HG03469 (cell line): ENCODE results near the gene FGF23.

Source experiments
- ATAC-seq: cut with Tn5 transposase; IDR thresholded peaks from one replicate; pipeline ENCODE4 v1.9.1; 2021; ENCODE audit warnings: mild to moderate bottlenecking, moderate library complexity, moderate number of reproducible peaks; ENCODE audit not compliant: unreplicated experiment

Gene FGF23

GRCh38 chr12:4386801-4387200 is 7.3 kb upstream of the FGF23 start:
- ATAC-seq = no peak

GRCh38 chr12:4383304-4383865 is 3.9 kb upstream of the FGF23 start:
- ATAC-seq = no peak

- ATAC-seq = no peak
Observed at GRCh38 chr12:4380332-4380731, 820 bp upstream of the FGF23 start.

GRCh38 chr12:4378772-4379171 is 740 bp downstream of the FGF23 start:
- ATAC-seq = no peak

DNA sequence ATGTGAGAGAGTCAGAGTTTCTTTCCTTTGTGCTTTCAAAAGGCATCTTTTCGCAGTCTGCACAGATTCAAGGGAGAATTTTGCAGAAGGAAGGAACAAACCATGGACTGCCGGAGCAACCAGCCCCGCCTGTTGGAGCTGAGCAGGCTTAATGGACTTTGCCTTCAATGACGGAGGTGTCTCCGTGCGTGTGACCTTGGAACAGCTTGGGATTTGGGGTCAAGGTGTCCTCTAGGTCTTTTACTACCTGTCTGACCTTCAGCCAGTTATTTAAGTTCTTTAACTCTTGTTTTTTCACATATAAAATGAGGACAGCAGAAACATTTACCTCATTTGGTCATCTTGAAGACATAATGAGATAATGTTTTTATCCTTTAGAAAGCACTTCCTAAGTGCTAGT is 4.1 kb downstream of the FGF23 start:
- ATAC-seq = no peak

DNA sequence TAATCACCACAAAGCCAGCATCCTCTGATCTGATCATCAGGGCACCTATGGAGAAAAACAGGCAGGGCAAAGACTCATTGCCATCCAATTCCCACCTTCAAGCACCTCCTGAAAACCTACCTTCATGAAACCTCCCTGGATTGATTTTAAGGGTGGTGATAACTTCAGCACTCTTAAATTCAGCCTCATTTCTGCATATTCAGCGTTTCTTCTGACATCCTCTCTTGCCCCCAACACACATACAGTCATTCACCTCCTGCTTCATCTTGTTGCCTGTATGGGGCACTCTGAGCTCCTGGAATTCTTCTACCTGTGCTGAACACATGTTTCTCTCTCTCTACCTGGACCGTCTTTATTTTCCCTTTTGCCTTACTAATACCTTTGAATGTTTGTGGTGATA is 6.9 kb downstream of the FGF23 start:
- ATAC-seq = no peak

- ATAC-seq = no peak
Observed at GRCh38 chr12:4370265-4370664, 9.2 kb downstream of the FGF23 start.

- no peak for ATAC-seq
Observed at GRCh38 chr12:4369548-4369947, 10.0 kb downstream of the FGF23 start.

- ATAC-seq = no peak
Observed at GRCh38 chr12:4366090-4366489, 13.4 kb downstream of the FGF23 start.

GRCh38 chr12:4356041-4356327 is 23.5 kb downstream of the FGF23 start:
- ATAC-seq = no peak

DNA sequence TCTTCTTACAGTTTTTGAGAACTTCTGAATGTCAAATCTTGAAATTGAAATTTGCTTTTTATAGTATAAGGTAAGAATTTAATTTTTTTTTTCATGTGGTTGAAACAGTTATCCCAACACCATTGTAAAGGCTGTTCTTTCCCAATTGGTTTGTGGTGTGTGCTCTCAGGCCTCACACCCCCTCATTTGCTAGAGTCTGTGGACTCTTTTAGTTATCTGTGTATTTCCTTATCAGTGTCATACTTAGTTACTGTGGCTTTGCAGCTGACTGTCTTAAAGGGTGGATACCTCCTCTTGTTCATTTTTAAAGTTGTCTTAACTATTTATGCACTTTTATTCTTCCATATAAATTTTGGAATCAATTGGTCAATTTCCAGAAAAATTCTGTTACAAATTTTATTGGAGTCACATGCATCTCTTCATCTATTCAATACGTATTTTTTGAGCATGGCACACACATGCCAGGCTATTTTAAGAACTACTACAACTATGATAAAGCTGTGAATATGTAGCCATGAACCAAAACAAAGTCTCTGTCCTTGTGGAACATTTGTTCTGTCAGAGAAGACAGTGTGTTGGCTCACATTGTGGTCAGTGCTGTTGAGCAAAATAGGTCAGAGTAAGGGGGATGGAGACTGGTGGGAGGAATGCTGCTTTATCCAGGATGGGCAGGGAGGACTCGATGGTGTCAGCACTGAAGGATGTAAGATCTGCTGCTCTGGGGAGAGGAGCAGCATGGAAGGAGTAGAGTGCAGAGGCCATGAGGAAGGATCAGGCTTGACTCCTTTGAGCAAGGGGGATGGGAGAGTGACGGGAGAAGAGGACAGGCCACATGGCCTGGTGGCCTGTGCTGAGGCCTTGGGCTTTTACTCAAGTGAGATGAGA is 24.1 kb downstream of the FGF23 start:
- ATAC-seq = no peak

GRCh38 chr12:4353785-4354208 is 25.7 kb downstream of the FGF23 start:
- ATAC-seq = no peak

DNA sequence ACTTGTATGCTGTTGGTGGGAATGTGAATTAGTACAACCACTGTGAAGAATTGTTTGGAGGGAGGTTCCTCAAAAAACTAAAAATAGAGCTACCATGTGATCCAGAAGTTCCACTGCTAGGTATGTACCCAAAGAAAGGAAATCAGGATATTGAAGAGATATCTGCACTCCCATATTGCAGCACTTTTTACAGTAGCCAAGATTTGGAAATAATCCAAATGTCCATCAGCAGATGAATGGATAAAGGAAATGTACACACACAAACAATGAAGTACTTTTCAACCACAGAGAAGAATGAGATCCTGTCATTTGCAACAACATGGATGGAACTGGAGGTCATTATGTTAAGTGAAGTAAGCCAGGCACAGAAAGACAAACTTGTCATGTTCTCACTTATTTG is 32.6 kb downstream of the FGF23 start:
- ATAC-seq = no peak

- no peak for ATAC-seq
Observed at GRCh38 chr12:4331842-4332241, 47.7 kb downstream of the FGF23 start.

GRCh38 chr12:4331221-4331620 is 48.3 kb downstream of the FGF23 start:
- no peak for ATAC-seq

DNA sequence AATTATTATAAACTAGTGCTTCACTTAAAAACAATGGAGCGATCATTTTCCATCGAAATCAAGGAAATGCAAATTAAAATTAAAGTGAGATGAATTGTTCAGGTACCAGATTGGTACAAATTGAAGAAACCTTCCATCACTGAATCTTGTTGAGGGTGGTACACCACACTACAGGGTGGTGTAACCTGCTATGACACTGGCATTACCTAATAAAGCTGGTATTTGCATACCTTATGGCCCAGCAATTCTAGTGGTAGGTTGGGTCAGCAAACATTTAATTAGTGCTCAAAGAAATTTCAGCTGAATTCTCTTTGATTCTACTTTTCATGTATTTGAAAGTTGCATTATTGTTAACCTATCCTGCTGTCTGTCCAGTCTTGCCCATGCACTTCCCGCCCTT is 49.3 kb downstream of the FGF23 start:
- ATAC-seq = no peak

- no peak for ATAC-seq
Observed at GRCh38 chr12:4327293-4327692, 52.2 kb downstream of the FGF23 start.

- ATAC-seq = no peak
Observed at GRCh38 chr12:4325966-4326365, 53.5 kb downstream of the FGF23 start.

DNA sequence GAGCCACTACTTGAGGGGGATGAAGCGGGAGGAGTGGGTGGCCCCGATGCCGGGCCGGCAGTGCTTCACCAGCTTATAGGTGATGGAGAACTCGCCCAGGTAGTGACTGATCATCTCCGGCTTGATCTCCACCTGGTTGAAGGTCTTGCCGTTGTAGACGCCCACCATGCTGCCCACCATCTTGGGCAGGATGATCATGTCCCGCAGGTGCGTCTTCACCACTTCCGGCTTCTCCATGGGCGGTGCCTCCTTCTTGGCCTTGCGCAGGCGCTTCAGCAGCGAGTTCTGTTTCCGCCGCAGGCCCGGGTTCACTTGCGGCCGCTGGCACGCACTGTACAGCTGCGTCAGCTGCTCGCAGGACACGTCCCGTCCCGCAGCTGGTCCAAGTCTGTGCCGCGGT is 55.1 kb downstream of the FGF23 start:
- ATAC-seq = no peak

DNA sequence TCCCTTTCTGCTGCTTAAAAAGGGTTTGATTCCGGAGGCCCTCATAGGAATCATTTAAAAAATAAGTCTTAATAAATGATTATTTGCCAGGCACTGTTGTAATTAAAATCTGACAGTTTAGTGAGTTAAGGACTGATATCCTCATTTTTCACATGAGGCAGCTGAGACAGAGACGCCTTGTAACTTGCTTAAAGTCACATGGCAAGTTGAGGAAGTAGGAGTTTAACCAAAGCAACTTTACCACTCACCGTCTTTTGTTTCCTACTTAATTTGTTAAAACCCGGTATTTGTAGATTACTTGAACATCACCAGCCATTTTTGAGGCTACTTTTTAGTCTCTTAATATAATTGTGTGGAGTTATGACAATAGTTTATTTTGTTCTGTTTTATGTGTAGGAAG is 56.1 kb downstream of the FGF23 start:
- no peak for ATAC-seq

- ATAC-seq = no peak
Observed at GRCh38 chr12:4322726-4323125, 56.8 kb downstream of the FGF23 start.

- ATAC-seq = peak; percentile 86
Observed at GRCh38 chr12:4320853-4321701, 58.4 kb downstream of the FGF23 start, which contains the start of gene TIGAR. TSS of gene TIGAR (plus strand) at chr12:4321213. CDS start at chr12:4321272, 59 bp downstream.
